Skin epidermis (tissue), 12 donors: ENCODE results near the gene SPRYD4.
"Not testable (repeated sequence)": the region's sequence is repeated elsewhere in the genome, so short reads cannot be mapped to it uniquely, and the experiment has no call there.

Experiments used
- H3K27ac ChIP-seq, 21 experiments: fragments of 200-600 bp; sonication (generic) in 11 of 21; one replicate each; pipeline ENCODE4 v1.5.0; 2020; ENCODE audit warnings: mild to moderate bottlenecking in 3 of 21, inconsistent platforms in 2 of 21, moderate library complexity in 2 of 21
- H3K4me3 ChIP-seq, 7 experiments: fragments of 200-600 bp; sonication (generic) in 2 of 7; one replicate each; pipeline ENCODE4 v1.5.0; 2020; ENCODE audit warnings: inconsistent platforms in 2 of 7, mild to moderate bottlenecking in 2 of 7, moderate library complexity in 1 of 7

The SPRYD4 gene

GRCh38 chr12:56510786-56511185 lies 42.4 kb downstream of the SPRYD4 start:
- Histone ChIP-seq H3K27ac (no peak overlapping the region), H3K4me3 (no peak overlapping the region)

GRCh38 chr12:56514014-56514318 lies 45.6 kb downstream of the SPRYD4 start:
- not testable (repeated sequence) for H3K4me3 ChIP-seq, H3K27ac ChIP-seq

GRCh38 chr12:56517854-56518253 lies 49.5 kb downstream of the SPRYD4 start:
- Histone ChIP-seq H3K27ac (no peak overlapping the region), H3K4me3 (no peak overlapping the region)

GRCh38 chr12:56518570-56518969 lies 50.2 kb downstream of the SPRYD4 start:
- H3K4me3 ChIP-seq: no peak overlapping the region
- H3K27ac ChIP-seq: no peak overlapping the region

- no peak overlapping the region for H3K4me3 ChIP-seq
- H3K27ac ChIP-seq: peak overlapping the region in 16 of 21 experiments; percentile 10 to 89 (median 78)
These were observed 51.7 kb downstream of the SPRYD4 start for GRCh38 chr12:56520048-56520447.

DNA sequence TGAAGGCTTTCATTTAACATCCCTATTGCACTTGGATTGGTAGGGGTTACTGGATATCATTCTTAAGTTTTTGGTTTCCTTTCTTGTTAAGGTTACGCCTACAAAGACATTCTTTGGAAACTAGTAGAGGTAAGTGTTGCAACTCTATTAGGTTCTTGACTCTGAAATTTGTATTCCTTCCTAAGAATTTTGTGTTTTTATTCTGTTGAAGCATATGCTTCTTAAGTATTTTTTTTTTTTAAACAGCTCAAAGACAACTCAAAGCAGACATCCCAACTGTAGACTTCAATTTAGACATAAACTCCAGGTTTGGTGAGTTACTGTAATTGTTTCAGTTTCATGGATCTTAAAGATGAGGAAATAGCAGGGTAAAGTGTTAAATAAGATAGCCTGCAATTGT lies 52.1 kb downstream of the SPRYD4 start:
- peak overlapping the region in 17 of 21 experiments; percentile 15 to 89 (median 79) for H3K27ac ChIP-seq
- no peak overlapping the region for H3K4me3 ChIP-seq

DNA sequence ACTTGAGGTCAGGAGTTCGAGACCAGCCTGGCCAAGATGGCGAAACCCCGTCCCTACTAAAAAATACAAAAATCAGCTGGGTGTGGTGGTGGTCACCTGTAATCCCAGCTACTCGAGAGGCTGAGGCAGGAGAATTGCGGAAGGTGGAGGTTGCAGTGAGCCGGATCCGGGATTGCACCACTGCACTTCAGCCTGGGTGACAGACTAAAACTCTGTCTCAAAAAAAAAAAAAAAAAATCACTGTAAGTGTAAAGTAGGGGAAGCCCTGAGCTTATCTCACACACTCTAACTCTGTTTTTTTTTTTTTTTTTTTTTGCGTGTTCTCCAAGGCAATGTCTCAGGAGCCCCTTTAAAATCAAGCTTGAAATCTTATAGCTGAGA lies 52.8 kb downstream of the SPRYD4 start:
- Histone ChIP-seq H3K4me3 (peak overlapping the region; percentile 29 to 49 (median 44)), H3K27ac (peak overlapping the region in 20 of 21 experiments; percentile 40 to 91 (median 80))

- peak within 1 kb of the TSS; percentile 40 to 91 (median 79) for H3K27ac ChIP-seq
- H3K4me3 ChIP-seq: peak within 1 kb of the TSS; percentile 29 to 49 (median 44)
These were observed 53.4 kb downstream of the SPRYD4 start, which contains the start of gene RBMS2 for GRCh38 chr12:56521590-56522371. Gene RBMS2 (plus strand): TSS chr12:56521820. CDS start chr12:56522024, 204 bp downstream.

DNA sequence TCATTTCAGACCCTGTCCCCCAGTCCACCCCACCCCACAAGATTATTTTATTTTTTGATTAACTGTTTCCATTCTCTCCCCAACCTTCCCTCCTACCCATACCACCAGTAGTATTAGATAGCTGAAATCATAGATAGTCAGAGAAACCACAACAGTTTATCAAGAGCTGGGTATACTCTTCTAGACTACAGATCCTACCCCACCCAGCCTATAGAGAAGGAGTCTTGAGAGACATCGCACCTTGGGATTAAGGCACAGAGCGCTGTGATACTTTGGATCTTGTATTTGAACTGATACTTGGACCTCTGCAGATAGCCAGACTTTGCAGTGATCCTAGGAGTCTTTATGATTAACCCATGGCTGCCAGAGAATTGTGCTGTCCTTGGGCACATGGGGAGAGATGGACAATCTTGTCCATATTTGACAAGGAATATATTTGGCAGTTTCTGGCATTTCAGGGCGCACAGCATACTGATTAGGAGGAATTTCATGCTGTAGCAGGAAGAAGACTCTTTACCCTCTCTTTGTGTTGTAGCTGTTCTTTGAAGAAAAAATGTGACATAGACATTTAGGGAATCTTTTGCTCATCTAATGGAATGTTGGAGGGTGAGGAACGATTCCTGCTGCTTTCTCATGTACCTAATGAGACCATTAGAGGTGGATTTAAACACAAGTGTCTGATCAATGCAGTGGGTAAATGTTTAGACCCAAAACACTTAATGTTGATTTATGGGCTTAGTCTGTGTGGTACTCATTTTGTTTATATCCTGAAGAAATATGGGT lies 54.2 kb downstream of the SPRYD4 start:
- peak overlapping the region in 18 of 21 experiments; percentile 40 to 91 (median 80) for H3K27ac ChIP-seq

DNA sequence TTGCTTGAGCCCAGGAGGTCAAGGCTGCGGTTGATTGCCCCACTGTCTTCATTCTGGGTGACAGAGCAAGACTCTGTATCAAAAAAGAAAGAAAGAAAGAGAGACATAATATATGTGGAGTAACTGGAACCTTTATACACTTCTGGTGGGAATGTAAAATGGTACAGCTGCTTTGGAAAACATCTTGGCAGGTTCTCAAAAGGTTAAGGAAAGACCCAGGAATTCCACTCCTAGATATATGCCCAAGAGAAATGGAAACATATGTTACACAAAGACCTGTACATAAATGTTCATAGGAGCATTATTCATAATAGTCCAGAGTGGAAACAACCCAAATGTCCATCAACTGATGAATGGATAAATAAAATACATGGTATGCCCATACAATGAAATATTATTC lies 60.5 kb downstream of the SPRYD4 start:
- Histone ChIP-seq H3K4me3 (no peak overlapping the region), H3K27ac (no peak overlapping the region)

More for the DNA sequence above, 54.2 kb downstream of the SPRYD4 start:
- peak overlapping the region; percentile 29 to 49 (median 44) for H3K4me3 ChIP-seq
